HepG2 (cell line): ENCODE measurements around the gene CSTPP1. TPM values are rescaled to one million over a fixed set of nuclear protein-coding genes. Genes with fewer than 3 reads are reported as not detected.

Experiments used
- ATAC-seq: fragments of 200-7000 bp; cut with Tn5 transposase; 3 replicates; pipeline ENCODE4 v1.9.1; 2020; ENCODE audit warnings: mild to moderate bottlenecking, moderate library complexity
- BruUV-seq: library from RNA; stranded (reverse); fragments of 400-500 nt; replicated peaks from 2 replicates; lab custom pipeline; 2021; lab: Mats Ljungman, UMichigan
- CTCF ChIA-PET: fragments of 300-600 bp; formaldehyde crosslinking; extraction: SDS; loops from one replicate; lab custom pipeline; 2021; ENCODE audit warnings: low total read pairs, inconsistent platforms, low intra/inter-chr PET ratio; lab: Yijun Ruan, JAX
- POLR2A ChIA-PET: fragments of 350-600 bp; sonication (Branson Sonifier 250); formaldehyde crosslinking; loops from one replicate; lab custom pipeline; 2020; ENCODE audit warnings: antibody characterized with exemption, inconsistent platforms; lab: Yijun Ruan, JAX
- DNase-seq: peaks from one replicate; pipeline ENCODE4 v3.0.0-alpha.2; 2015; ENCODE audit warnings: low spot score
- FAIRE-seq: peaks from 3 replicates; lab custom pipeline; 2011; peaks lifted over from hg19 to GRCh38; lab: Jason Lieb, UNC
- H2AFZ ChIP-seq: one replicate; pipeline ENCODE4 v1.6.1; 2011; ENCODE audit warnings: low read length, inconsistent platforms
- H3K27ac ChIP-seq: fragments of 300-600 bp; 3 replicates; pipeline ENCODE4 v1.8.0; 2011; ENCODE audit warnings: mixed run types, mild to moderate bottlenecking, mixed read lengths, low read length, inconsistent platforms; ENCODE audit not compliant: insufficient read depth; ENCODE audit errors: extremely low read length
- H3K27me3 ChIP-seq, 2 experiments: fragments of 200-600 bp in 1 of 2; 2 replicates in 1 of 2; 3 replicates in 1 of 2; pipeline versions ENCODE4 v1.6.0 to v1.8.0; 2011; ENCODE audit warnings: low read length in 2 of 2, mild to moderate bottlenecking in 2 of 2, moderate library complexity in 2 of 2, inconsistent platforms in 1 of 2; ENCODE audit not compliant: insufficient read depth in 2 of 2, control insufficient read depth in 1 of 2
- H3K36me3 ChIP-seq, 2 experiments: fragments of 200-600 bp in 1 of 2; replicated peaks in 1 of 2; 2 replicates in 1 of 2; 3 replicates in 1 of 2; pipeline versions ENCODE4 v1.5.1 to v1.8.0; 2011; ENCODE audit warnings: low read length in 2 of 2, inconsistent platforms in 1 of 2; ENCODE audit not compliant: insufficient read depth in 2 of 2, control insufficient read depth in 1 of 2
- H3K4me1 ChIP-seq: 2 replicates; pipeline ENCODE4 v1.5.1; 2012; ENCODE audit warnings: low read length, inconsistent platforms; ENCODE audit not compliant: insufficient read depth
- H3K4me2 ChIP-seq: 2 replicates; pipeline ENCODE4 v1.6.0; 2011; ENCODE audit warnings: low read depth, low read length, inconsistent platforms
- H3K4me3 ChIP-seq, 3 experiments: fragments of 200-600 bp in 1 of 3; sonication (generic), shearing (Covaris generic) in 1 of 3; replicated peaks in 1 of 3; 2 replicates each; pipeline ENCODE4 v1.5.1; 2011 to 2016; ENCODE audit warnings: low read length in 3 of 3, inconsistent platforms in 2 of 3, low read depth in 2 of 3, mild to moderate bottlenecking in 2 of 3, control low read depth in 1 of 3, mixed read lengths in 1 of 3; ENCODE audit not compliant: insufficient read depth in 1 of 3
- H3K79me2 ChIP-seq: one replicate; pipeline ENCODE4 v1.6.1; 2011; ENCODE audit warnings: low read length, inconsistent platforms; ENCODE audit not compliant: insufficient read depth
- H3K9ac ChIP-seq: 2 replicates; pipeline ENCODE4 v1.6.0; 2011; ENCODE audit warnings: mild to moderate bottlenecking, low read depth, low read length, inconsistent platforms; ENCODE audit not compliant: insufficient read depth
- H3K9me3 ChIP-seq: 2 replicates; pipeline ENCODE4 v1.5.1; 2012; ENCODE audit warnings: mild to moderate bottlenecking, low read length
- H4K20me1 ChIP-seq: 2 replicates; pipeline ENCODE4 v1.6.0; 2011; ENCODE audit warnings: inconsistent platforms, mild to moderate bottlenecking, low read length, moderate library complexity; ENCODE audit not compliant: insufficient read depth
- JUNB ChIP-seq: sonication (generic); formaldehyde crosslinking; IDR thresholded peaks from 2 replicates; pipeline ENCODE4 v1.8.0; 2022; ENCODE audit warnings: missing genetic modification reagents, mild to moderate bottlenecking, borderline replicate concordance
- ZNF326 ChIP-seq: sonication (generic); formaldehyde crosslinking; IDR thresholded peaks from 2 replicates; pipeline ENCODE4 v1.4.0; 2020; ENCODE audit warnings: missing genetic modification reagents, borderline replicate concordance
- ZNF501 ChIP-seq: sonication (generic); formaldehyde crosslinking; IDR thresholded peaks from 2 replicates; pipeline ENCODE4 v1.5.1; 2020; ENCODE audit warnings: mild to moderate bottlenecking, moderate library complexity, missing genetic modification reagents
- ZNF564 ChIP-seq: sonication (generic); formaldehyde crosslinking; IDR thresholded peaks from 2 replicates; pipeline ENCODE4 v1.8.1; 2023; ENCODE audit warnings: mild to moderate bottlenecking, missing genetic modification reagents
- WGBS: methylation state at CpG from one replicate; pipeline ENCODE4 v1.1.6; 2017; ENCODE audit warnings: low lambda C conversion rate; 5-methylcytosine and 5-hydroxymethylcytosine counted together
- in situ Hi-C: cut with HindIII; loops from 2 replicates; pipeline ENCODE4 v1.10.0; 2017; ENCODE audit warnings: low pct_unique_long_range_greater_than_20kb; ENCODE audit not compliant: extremely low pct_ligation_motif_present
- intact Hi-C: fragments of 100-400 bp; cut with micrococcal nuclease; formaldehyde crosslinking; loops from one replicate; pipeline ENCODE4 v1.10.0; 2022; ENCODE audit not compliant: unreplicated experiment
- polyA plus RNA-seq, 8 experiments: library from polyadenylated mRNA; depleted of rRNA in 3 of 8; stranded (reverse) in 7 of 8; unstranded in 1 of 8; fragments of >200 nt; fragmentation: Illumina TruSeq in 4 of 8; extraction: Trizol in 4 of 8; gene quantifications; 2 replicates each; pipeline versions ENCODE4 v1.2.1 to v1.2.3, GENCODE V29; 2011 to 2016; ENCODE audit warnings: low read depth in 4 of 8, missing spikeins in 1 of 8, mixed read lengths in 1 of 8; ENCODE audit not compliant: insufficient read depth in 1 of 8
- total RNA-seq, 5 experiments: library from RNA; depleted of rRNA; stranded (reverse); fragments of >200 nt; fragmentation: Illumina TruSeq; extraction: Trizol; gene quantifications; 2 replicates each; pipeline ENCODE4 v1.2.3, GENCODE V29; 2016; ENCODE audit warnings: low read depth in 1 of 5
- TF ChIP-seq, protein P1 (sequence below): sonication (generic); formaldehyde crosslinking; IDR thresholded peaks from 2 replicates; pipeline ENCODE4 v1.5.0; 2020; ENCODE audit warnings: missing genetic modification reagents

CSTPP1 gene
- total and polyA plus RNA-seq, 2 of the 13 experiments (the other 11 are each of a cell fraction or from before 2014, with no cell fraction given): 12.3 to 14.6 TPM

GRCh38 chr11:47124675-47125074 lies 188.1 kb downstream of the CSTPP1 start:
- H3K4me3 ChIP-seq: no peak overlapping the region
- no peaks in the 10 kb centered on the region for H3K9me3 ChIP-seq
- ATAC-seq (no peak), FAIRE-seq (no peak), DNase-seq (no peak)
- no peak for TF ChIP-seq ZNF326
- no peak for TF ChIP-seq ZNF564 (CRISPR knock-in tag)
- TF ChIP-seq, protein P1, sequence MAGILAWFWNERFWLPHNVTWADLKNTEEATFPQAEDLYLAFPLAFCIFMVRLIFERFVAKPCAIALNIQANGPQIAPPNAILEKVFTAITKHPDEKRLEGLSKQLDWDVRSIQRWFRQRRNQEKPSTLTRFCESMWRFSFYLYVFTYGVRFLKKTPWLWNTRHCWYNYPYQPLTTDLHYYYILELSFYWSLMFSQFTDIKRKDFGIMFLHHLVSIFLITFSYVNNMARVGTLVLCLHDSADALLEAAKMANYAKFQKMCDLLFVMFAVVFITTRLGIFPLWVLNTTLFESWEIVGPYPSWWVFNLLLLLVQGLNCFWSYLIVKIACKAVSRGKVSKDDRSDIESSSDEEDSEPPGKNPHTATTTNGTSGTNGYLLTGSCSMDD (CRISPR knock-in tag): no peak
- CTCF ChIA-PET: no interaction called here
- H3K36me3 ChIP-seq: no peaks in the 10 kb centered on the region
- no peak overlapping the region for H2AFZ ChIP-seq
- WGBS: 96% methylated on average over 1 of the region's 1 CpG
- peaks cover 6% of the 10 kb centered on the region for H3K4me1 ChIP-seq
- H3K4me2 ChIP-seq: no peak overlapping the region
- no peak overlapping the region for H3K27ac ChIP-seq
- H3K27me3 ChIP-seq: no peaks in the 10 kb centered on the region
- intact Hi-C loops (no loop called here), in situ Hi-C loops (no loop called here)
- no peaks in the 10 kb centered on the region for H4K20me1 ChIP-seq
- no peaks in the 10 kb centered on the region for H3K79me2 ChIP-seq
- POLR2A ChIA-PET: no interaction called here
- H3K9ac ChIP-seq: no peak overlapping the region
- BruUV-seq: no TSS peak

DNA sequence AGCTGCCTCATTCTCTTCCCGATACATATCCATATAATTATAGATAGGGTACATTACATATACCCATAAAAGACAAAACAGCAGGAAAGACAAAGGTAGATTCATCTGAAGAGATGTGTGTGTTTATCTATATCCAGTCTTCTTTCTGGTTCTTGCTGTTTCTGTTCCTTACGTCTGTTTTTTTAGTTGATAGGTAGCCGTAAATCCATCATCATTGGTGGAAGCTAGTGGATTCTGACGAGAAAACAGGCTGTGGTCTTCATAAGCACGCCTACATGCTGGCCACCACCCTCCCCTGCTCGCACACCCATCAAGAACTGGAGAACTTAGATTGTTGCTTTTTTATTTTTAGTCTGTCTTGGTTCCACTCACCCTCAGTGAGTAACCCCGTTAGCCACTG lies 188.5 kb downstream of the CSTPP1 start:
- H3K4me1 ChIP-seq: peaks cover 2% of the 10 kb centered on the region
- CTCF ChIA-PET: no interaction called here
- FAIRE-seq (no peak), DNase-seq (no peak)
- H4K20me1 ChIP-seq: no peaks in the 10 kb centered on the region
- H3K36me3 ChIP-seq: no peaks in the 10 kb centered on the region
- WGBS: 92% methylated on average over 7 of the region's 7 CpGs
- BruUV-seq: no TSS peak
- H3K4me2 ChIP-seq: no peak overlapping the region
- no peak overlapping the region for H3K27ac ChIP-seq
- no peak overlapping the region for H3K4me3 ChIP-seq
- no peak overlapping the region for H2AFZ ChIP-seq
- in situ Hi-C loops (no loop called here), intact Hi-C loops (no loop called here)
- H3K9ac ChIP-seq: no peak overlapping the region
- no peaks in the 10 kb centered on the region for H3K79me2 ChIP-seq
- TF ChIP-seq ZNF501 (CRISPR knock-in tag) (no peak), JUNB (CRISPR knock-in tag) (no peak)
- TF ChIP-seq, all 625 proteins: peak for 0
- POLR2A ChIA-PET: no interaction called here
- Histone ChIP-seq H3K27me3 (no peaks in the 10 kb centered on the region), H3K9me3 (no peaks in the 10 kb centered on the region)
- ATAC-seq: no peak
